Thymus (tissue), 11 donors: ENCODE data around the gene ZNF107. TPM values are rescaled to one million over a fixed set of nuclear protein-coding genes. Genes with fewer than 3 reads are reported as not detected.

Experiments used
- DNase-seq, 9 donors: peaks; one replicate each; pipeline ENCODE4 v3.0.0-alpha.2; 2013; ENCODE audit warnings: low spot score in 9 of 9, low read depth in 6 of 9, missing footprints in 1 of 9
- H3K27ac ChIP-seq, 2 donors: one replicate each; pipeline ENCODE4 v1.5.1; 2013; ENCODE audit warnings: control low read depth in 1 of 2, low read depth in 1 of 2, low read length in 1 of 2, mild to moderate bottlenecking in 1 of 2, moderate library complexity in 1 of 2
- H3K27me3 ChIP-seq, 2 donors: one replicate each; pipeline ENCODE4 v1.5.1; 2013; ENCODE audit warnings: low read length in 1 of 2; ENCODE audit not compliant: control insufficient read depth in 2 of 2, insufficient read depth in 1 of 2
- H3K36me3 ChIP-seq, 2 donors: one replicate each; pipeline ENCODE4 v1.5.1; 2013; ENCODE audit warnings: low read length in 1 of 2, mild to moderate bottlenecking in 1 of 2, moderate library complexity in 1 of 2; ENCODE audit not compliant: control insufficient read depth in 2 of 2, insufficient read depth in 2 of 2
- H3K4me1 ChIP-seq, 2 donors: one replicate each; pipeline ENCODE4 v1.5.1; 2013; ENCODE audit warnings: low read length in 2 of 2; ENCODE audit not compliant: control insufficient read depth in 2 of 2, insufficient read depth in 2 of 2
- H3K4me3 ChIP-seq, 2 donors: one replicate each; pipeline ENCODE4 v1.5.1; 2013; ENCODE audit warnings: low read length in 2 of 2, control low read depth in 1 of 2, mild to moderate bottlenecking in 1 of 2
- H3K9me3 ChIP-seq, 2 donors: one replicate each; pipeline ENCODE4 v1.5.1; 2013; ENCODE audit warnings: low read length in 1 of 2, mild to moderate bottlenecking in 1 of 2; ENCODE audit not compliant: control insufficient read depth in 2 of 2, insufficient read depth in 1 of 2
- WGBS: extraction: QIAGEN DNeasy Blood & Tissue Kit; methylation state at CpG from one replicate; pipeline ENCODE4 v1.1.7; 2013; 5-methylcytosine and 5-hydroxymethylcytosine counted together
- polyA plus RNA-seq: library from polyadenylated mRNA; stranded (reverse); fragments of 200-250 nt; gene quantifications from one replicate; pipeline ENCODE4 v1.2.3, GENCODE V29; 2013
- total RNA-seq: library from RNA; stranded (reverse); fragments of 120-200 nt; gene quantifications from one replicate; pipeline ENCODE4 v1.2.4, GENCODE V29; 2013
- donor health status: healthy.

The ZNF107 gene
- total and polyA plus RNA-seq, 2 donors, result 8.9 to 13.5 TPM

GRCh38 chr7:64628192-64628591, 37.7 kb upstream of the ZNF107 start:
- no peak for DNase-seq
- Histone ChIP-seq H3K4me1 (no peaks in the 10 kb centered on the region), H3K27me3 (no peaks in the 10 kb centered on the region), H3K27ac (no peak overlapping the region), H3K36me3 (no peaks in the 10 kb centered on the region), H3K4me3 (no peak overlapping the region), H3K9me3 (peaks cover 0 to 3% of the 10 kb centered on the region in 2 donors)

GRCh38 chr7:64628721-64629120, 37.2 kb upstream of the ZNF107 start:
- 95% methylated on average over 3 of the region's 3 CpGs for WGBS
- H3K27ac ChIP-seq, result no peak overlapping the region

GRCh38 chr7:64630496-64630895, 35.4 kb upstream of the ZNF107 start:
- H3K27ac ChIP-seq, result no peak overlapping the region
- H3K4me3 ChIP-seq, result no peak overlapping the region
- no peaks in the 10 kb centered on the region for H3K27me3 ChIP-seq
- DNase-seq, result peak in 2 of 9 donors; percentile 7 to 9
- no peaks in the 10 kb centered on the region for H3K4me1 ChIP-seq
- WGBS, result 28% methylated on average over 2 of the region's 2 CpGs
- H3K9me3 ChIP-seq, result no peaks in the 10 kb centered on the region
- H3K36me3 ChIP-seq, result no peaks in the 10 kb centered on the region

More at GRCh38 chr7:64628721-64629120, 37.2 kb upstream of the ZNF107 start:
- Histone ChIP-seq H3K27me3 (no peaks in the 10 kb centered on the region), H3K36me3 (no peaks in the 10 kb centered on the region), H3K4me1 (no peaks in the 10 kb centered on the region), H3K4me3 (no peak overlapping the region), H3K9me3 (no peaks in the 10 kb centered on the region)
- DNase-seq, result no peak

GRCh38 chr7:64632029-64632428, 33.9 kb upstream of the ZNF107 start:
- Histone ChIP-seq H3K36me3 (no peaks in the 10 kb centered on the region), H3K27me3 (no peaks in the 10 kb centered on the region), H3K4me3 (no peak overlapping the region), H3K4me1 (no peaks in the 10 kb centered on the region), H3K9me3 (no peaks in the 10 kb centered on the region), H3K27ac (no peak overlapping the region)
- 92% methylated on average over 1 of the region's 1 CpG for WGBS
- no peak for DNase-seq

GRCh38 chr7:64633401-64633800, 32.5 kb upstream of the ZNF107 start:
- H3K36me3 ChIP-seq, result no peaks in the 10 kb centered on the region
- WGBS, result 63% methylated on average over 3 of the region's 3 CpGs

GRCh38 chr7:64634406-64635062, 31.4 kb upstream of the ZNF107 start:
- Histone ChIP-seq H3K4me1 (no peaks in the 10 kb centered on the region), H3K9me3 (no peaks in the 10 kb centered on the region), H3K36me3 (no peaks in the 10 kb centered on the region), H3K4me3 (no peak overlapping the region), H3K27ac (no peak overlapping the region), H3K27me3 (no peaks in the 10 kb centered on the region)
- WGBS, result 93% methylated on average over 2 of the region's 2 CpGs
- DNase-seq, result no peak

More at GRCh38 chr7:64633401-64633800, 32.5 kb upstream of the ZNF107 start:
- Histone ChIP-seq H3K4me1 (no peaks in the 10 kb centered on the region), H3K4me3 (no peak overlapping the region), H3K9me3 (no peaks in the 10 kb centered on the region), H3K27ac (no peak overlapping the region), H3K27me3 (no peaks in the 10 kb centered on the region)
- no peak for DNase-seq

- Histone ChIP-seq H3K36me3 (no peaks in the 10 kb centered on the region), H3K27ac (no peak overlapping the region), H3K9me3 (no peaks in the 10 kb centered on the region), H3K27me3 (no peaks in the 10 kb centered on the region), H3K4me1 (no peaks in the 10 kb centered on the region), H3K4me3 (no peak overlapping the region)
- peak in 2 of 9 donors; percentile 6 to 18 for DNase-seq
- 65% methylated on average over 4 of the region's 4 CpGs for WGBS
Observed at GRCh38 chr7:64636386-64636785, 29.5 kb upstream of the ZNF107 start.

- no peaks in the 10 kb centered on the region for H3K27me3 ChIP-seq
Observed at GRCh38 chr7:64637521-64638445, 28.1 kb upstream of the ZNF107 start.

GRCh38 chr7:64638822-64639221, 27.1 kb upstream of the ZNF107 start:
- DNase-seq, result no peak
- Histone ChIP-seq H3K36me3 (no peaks in the 10 kb centered on the region), H3K9me3 (peaks cover 0 to 3% of the 10 kb centered on the region in 2 donors), H3K27me3 (no peaks in the 10 kb centered on the region), H3K4me3 (no peak overlapping the region), H3K27ac (no peak overlapping the region), H3K4me1 (no peaks in the 10 kb centered on the region)
- 70% methylated on average over 2 of the region's 2 CpGs for WGBS

More at GRCh38 chr7:64637521-64638445, 28.1 kb upstream of the ZNF107 start:
- Histone ChIP-seq H3K27ac (no peak overlapping the region), H3K9me3 (peaks cover 0 to 1% of the 10 kb centered on the region in 2 donors), H3K4me1 (no peaks in the 10 kb centered on the region), H3K4me3 (no peak overlapping the region), H3K36me3 (no peaks in the 10 kb centered on the region)
- DNase-seq, result no peak
- 68% methylated on average over 4 of the region's 4 CpGs for WGBS
